HG02588 (cell line): ENCODE data around the gene MIA3.
A peak's percentile ranks its signal among the peaks of the same experiment; 100 is the strongest.
"Not testable (repeated sequence)": the region's sequence is repeated elsewhere in the genome, so short reads cannot be mapped to it uniquely, and the experiment has no call there.

Experiments
- ATAC-seq: cut with Tn5 transposase; IDR thresholded peaks from one replicate; pipeline ENCODE4 v1.9.1; 2021; ENCODE audit warnings: mild to moderate bottlenecking, moderate library complexity; ENCODE audit not compliant: unreplicated experiment

MIA3 gene

GRCh38 chr1:222656391-222657155 is 38.7 kb downstream of the MIA3 start:
- ATAC-seq = no peak

- ATAC-seq = no peak
These were observed 40.0 kb downstream of the MIA3 start for GRCh38 chr1:222657899-222658298.

GRCh38 chr1:222663431-222663934 is 45.6 kb downstream of the MIA3 start:
- no peak for ATAC-seq

GRCh38 chr1:222665964-222666363 is 48.1 kb downstream of the MIA3 start:
- ATAC-seq = no peak

GRCh38 chr1:222668184-222668583 is 50.3 kb downstream of the MIA3 start:
- ATAC-seq = not testable (repeated sequence)

- ATAC-seq = not testable (repeated sequence)
These were observed 51.2 kb downstream of the MIA3 start for GRCh38 chr1:222669107-222669506.

GRCh38 chr1:222670110-222670509 is 52.2 kb downstream of the MIA3 start:
- ATAC-seq = no peak

GRCh38 chr1:222680080-222680479 is 62.2 kb downstream of the MIA3 start:
- ATAC-seq = no peak

- ATAC-seq = no peak
These were observed 73.1 kb downstream of the MIA3 start for GRCh38 chr1:222691016-222691415.

- no peak for ATAC-seq
These were observed 77.0 kb downstream of the MIA3 start for GRCh38 chr1:222694927-222695326.

- ATAC-seq = no peak
These were observed 78.8 kb downstream of the MIA3 start for GRCh38 chr1:222696741-222697140.

GRCh38 chr1:222697203-222697602 is 79.3 kb downstream of the MIA3 start:
- ATAC-seq = no peak

GRCh38 chr1:222697826-222698225 is 79.9 kb downstream of the MIA3 start:
- ATAC-seq = no peak

GRCh38 chr1:222702210-222702609 is 84.3 kb downstream of the MIA3 start:
- no peak for ATAC-seq

- ATAC-seq = no peak
These were observed 86.4 kb downstream of the MIA3 start for GRCh38 chr1:222704260-222704659.

GRCh38 chr1:222706815-222707214 is 88.9 kb downstream of the MIA3 start:
- ATAC-seq = no peak

GRCh38 chr1:222709700-222710153 is 91.8 kb downstream of the MIA3 start:
- ATAC-seq = no peak

GRCh38 chr1:222711319-222712252 is 93.7 kb downstream of the MIA3 start:
- peak; percentile 28 for ATAC-seq

- peak; percentile 79 for ATAC-seq
These were observed 94.6 kb downstream of the MIA3 start, which contains the start of the genes AIDA and BROX for GRCh38 chr1:222712253-222713090. AIDA (minus strand) TSS chr1:222712491; CDS start chr1:222712317, 174 bp downstream. BROX (plus strand) TSS chr1:222712564; CDS start chr1:222715700, 3,136 bp downstream.
